Lung (tissue), 12 donors: ENCODE data around the gene ATG10. TPM values are rescaled to one million over a fixed set of nuclear protein-coding genes. Genes with fewer than 3 reads are reported as not detected.

Source experiments
- ATAC-seq: fragments of 200-7000 bp; cut with Tn5 transposase; one replicate; pipeline ENCODE4 v1.9.1; 2020; ENCODE audit warnings: moderate number of reproducible peaks; ENCODE audit not compliant: insufficient read depth, low FRiP score
- DNase-seq, 3 donors: peaks; one replicate each; pipeline ENCODE4 v3.0.0-alpha.2; 2013 to 2017
- H3K27ac ChIP-seq, 2 donors: one replicate each; pipeline ENCODE4 v1.5.1; 2013; ENCODE audit warnings: mild to moderate bottlenecking in 2 of 2, moderate library complexity in 2 of 2, control low read depth in 1 of 2, inconsistent platforms in 1 of 2, low read depth in 1 of 2, low read length in 1 of 2
- H3K27me3 ChIP-seq, 3 donors: one replicate each; pipeline ENCODE4 v1.5.1; 2013; ENCODE audit warnings: low read length in 2 of 3; ENCODE audit not compliant: control insufficient read depth in 3 of 3, insufficient read depth in 3 of 3
- H3K36me3 ChIP-seq, 4 donors: one replicate each; pipeline ENCODE4 v1.5.1; 2013; ENCODE audit warnings: low read length in 4 of 4, mild to moderate bottlenecking in 1 of 4, moderate library complexity in 1 of 4; ENCODE audit not compliant: control insufficient read depth in 4 of 4, insufficient read depth in 4 of 4
- H3K4me1 ChIP-seq, 5 donors: one replicate each; pipeline ENCODE4 v1.5.1; 2013; ENCODE audit warnings: low read length in 5 of 5, mild to moderate bottlenecking in 2 of 5, moderate library complexity in 1 of 5; ENCODE audit not compliant: control insufficient read depth in 5 of 5, insufficient read depth in 5 of 5
- H3K4me3 ChIP-seq: one replicate; pipeline ENCODE4 v1.5.1; 2013; ENCODE audit warnings: mild to moderate bottlenecking, control low read depth, moderate library complexity
- H3K9ac ChIP-seq, 2 donors: one replicate each; pipeline ENCODE4 v1.5.1; 2013; ENCODE audit warnings: low read length in 2 of 2, control low read depth in 1 of 2; ENCODE audit not compliant: insufficient read depth in 1 of 2
- H3K9me3 ChIP-seq, 4 donors: one replicate each; pipeline ENCODE4 v1.5.1; 2013; ENCODE audit warnings: low read length in 3 of 4, mild to moderate bottlenecking in 1 of 4, moderate library complexity in 1 of 4; ENCODE audit not compliant: control insufficient read depth in 4 of 4, insufficient read depth in 3 of 4
- WGBS, 2 donors: extraction: QIAGEN DNeasy Blood & Tissue Kit; methylation state at CpG; one replicate each; pipeline ENCODE4 v1.1.7; 2013; 5-methylcytosine and 5-hydroxymethylcytosine counted together
- polyA plus RNA-seq, 2 donors: library from polyadenylated mRNA; stranded (reverse); fragments of 200-250 nt; gene quantifications; one replicate each; pipeline ENCODE4 v1.2.1, GENCODE V29; 2013
- total RNA-seq, 2 donors: library from RNA; depleted of rRNA in 1 of 2; stranded (reverse); fragments of >200 nt in 1 of 2; gene quantifications; one replicate each; pipeline ENCODE4 v1.2.1, GENCODE V29; 2014 to 2021
- TF ChIP-seq, protein P1 (sequence below): IDR thresholded peaks from 2 replicates; pipeline ENCODE4 v1.5.1; 2012; ENCODE audit warnings: mild to moderate bottlenecking; ENCODE audit errors: control extremely low read depth, extremely low read depth
- donor health status: control.
- donor health status: control.
- donor health status: Bipolar disorder and iron deficiency.
- donor health status: healthy.
- donor health status: DM: yes; HTN: yes; CAD: no.

ATG10 gene
- total and polyA plus RNA-seq, 4 donors: 4.6 to 10.2 (median 5.8) TPM

DNA sequence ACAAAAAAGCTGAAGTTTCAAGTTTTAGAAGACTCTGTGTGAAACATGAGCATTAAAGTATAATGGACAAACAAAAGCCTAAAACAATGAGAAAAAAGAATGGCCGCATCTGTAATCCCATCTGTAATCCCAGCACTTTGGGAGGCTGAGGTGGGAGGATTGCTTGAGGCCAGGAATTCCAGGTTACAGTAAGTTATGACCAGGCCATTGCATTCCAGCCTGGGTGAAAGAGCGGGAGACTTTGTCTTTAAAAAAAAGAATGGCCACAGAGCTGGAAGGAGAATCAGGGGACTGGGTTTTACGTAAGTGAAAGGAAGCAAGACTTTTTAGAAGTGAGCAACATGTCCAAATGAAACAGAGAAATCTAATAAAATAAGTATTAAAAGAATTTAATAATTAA is 2.6 kb upstream of the ATG10 start:
- Histone ChIP-seq H3K9ac (no peak overlapping the region), H3K4me1 (peaks cover 0 to 11% (median 3%) of the 10 kb centered on the region in 5 donors), H3K27me3 (no peaks in the 10 kb centered on the region), H3K4me3 (no peak overlapping the region), H3K9me3 (no peaks in the 10 kb centered on the region), H3K36me3 (no peaks in the 10 kb centered on the region), H3K27ac (no peak overlapping the region)
- ATAC-seq (no peak), DNase-seq (no peak)
- WGBS, 2 donors: 84 to 97% methylated on average over 3 of the region's 3 CpGs
- TF ChIP-seq, protein P1, sequence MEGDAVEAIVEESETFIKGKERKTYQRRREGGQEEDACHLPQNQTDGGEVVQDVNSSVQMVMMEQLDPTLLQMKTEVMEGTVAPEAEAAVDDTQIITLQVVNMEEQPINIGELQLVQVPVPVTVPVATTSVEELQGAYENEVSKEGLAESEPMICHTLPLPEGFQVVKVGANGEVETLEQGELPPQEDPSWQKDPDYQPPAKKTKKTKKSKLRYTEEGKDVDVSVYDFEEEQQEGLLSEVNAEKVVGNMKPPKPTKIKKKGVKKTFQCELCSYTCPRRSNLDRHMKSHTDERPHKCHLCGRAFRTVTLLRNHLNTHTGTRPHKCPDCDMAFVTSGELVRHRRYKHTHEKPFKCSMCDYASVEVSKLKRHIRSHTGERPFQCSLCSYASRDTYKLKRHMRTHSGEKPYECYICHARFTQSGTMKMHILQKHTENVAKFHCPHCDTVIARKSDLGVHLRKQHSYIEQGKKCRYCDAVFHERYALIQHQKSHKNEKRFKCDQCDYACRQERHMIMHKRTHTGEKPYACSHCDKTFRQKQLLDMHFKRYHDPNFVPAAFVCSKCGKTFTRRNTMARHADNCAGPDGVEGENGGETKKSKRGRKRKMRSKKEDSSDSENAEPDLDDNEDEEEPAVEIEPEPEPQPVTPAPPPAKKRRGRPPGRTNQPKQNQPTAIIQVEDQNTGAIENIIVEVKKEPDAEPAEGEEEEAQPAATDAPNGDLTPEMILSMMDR: no peak

- H3K4me3 ChIP-seq: no peak overlapping the region
Observed at GRCh38 chr5:81969912-81970311, 1.9 kb upstream of the ATG10 start.

DNA sequence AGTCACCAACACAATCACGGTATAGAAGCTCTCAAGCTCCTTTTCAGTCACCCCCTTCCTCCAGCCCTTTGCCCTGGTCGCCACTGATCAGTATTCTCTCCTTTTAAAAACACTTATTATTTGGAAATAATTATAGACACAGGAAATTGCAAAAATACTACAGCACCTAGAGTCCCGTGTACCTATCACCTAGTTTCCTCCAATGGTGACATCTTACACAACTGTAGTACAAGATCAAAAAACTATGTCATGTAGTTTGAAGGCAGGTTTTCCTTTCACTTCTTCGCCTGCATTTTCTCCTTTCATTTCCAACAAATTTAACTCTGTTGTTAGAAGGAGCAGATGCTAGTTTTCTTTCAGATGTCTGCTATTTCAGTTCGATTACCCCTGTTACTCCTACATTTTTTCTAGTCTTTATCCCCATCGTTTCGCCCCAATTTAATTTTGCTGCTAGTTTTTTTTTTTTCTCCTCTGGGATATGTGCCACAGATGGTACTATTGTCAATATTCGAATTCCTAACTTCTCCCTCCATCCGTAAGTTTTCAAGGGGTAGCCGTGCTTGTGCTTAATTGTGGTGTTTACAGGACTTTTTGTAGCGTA is 612 bp upstream of the ATG10 start:
- peaks cover 0 to 11% (median 3%) of the 10 kb centered on the region in 5 donors for H3K4me1 ChIP-seq
- DNase-seq: peak in 2 of 3 donors; percentile 17 to 67
- peak overlapping the region; percentile 99 for H3K9ac ChIP-seq
- no peaks in the 10 kb centered on the region for H3K27me3 ChIP-seq
- 0 to 1% methylated on average over 11 of the region's 11 CpGs for WGBS, 2 donors
- H3K9me3 ChIP-seq: no peaks in the 10 kb centered on the region
- no peaks in the 10 kb centered on the region for H3K36me3 ChIP-seq
- TF ChIP-seq, protein P1: no peak
- H3K27ac ChIP-seq: peak overlapping the region; percentile 96 to 100
- ATAC-seq: no peak
- peak overlapping the region; percentile 74 for H3K4me3 ChIP-seq

More at GRCh38 chr5:81969912-81970311, 1.9 kb upstream of the ATG10 start:
- TF ChIP-seq, protein P1: no peak
- Histone ChIP-seq H3K9ac (no peak overlapping the region), H3K9me3 (no peaks in the 10 kb centered on the region), H3K4me1 (peaks cover 0 to 11% (median 3%) of the 10 kb centered on the region in 5 donors), H3K27me3 (no peaks in the 10 kb centered on the region), H3K36me3 (no peaks in the 10 kb centered on the region), H3K27ac (no peak overlapping the region)
- ATAC-seq (no peak), DNase-seq (no peak)
- WGBS, 2 donors: 96% methylated on average over 2 of the region's 2 CpGs

- H3K4me3 ChIP-seq: peak overlapping the region; percentile 74
- ATAC-seq: no peak
- no peaks in the 10 kb centered on the region for H3K27me3 ChIP-seq
- H3K36me3 ChIP-seq: peaks cover 0 to 11% (median 2%) of the 10 kb centered on the region in 4 donors
- no peak for DNase-seq
- 0% methylated on average over 9 of the region's 9 CpGs for WGBS, 2 donors
- TF ChIP-seq, protein P1: no peak
- H3K4me1 ChIP-seq: peaks cover 0 to 11% (median 3%) of the 10 kb centered on the region in 5 donors
- H3K27ac ChIP-seq: peak overlapping the region; percentile 96 to 100
- no peaks in the 10 kb centered on the region for H3K9me3 ChIP-seq
- H3K9ac ChIP-seq: peak overlapping the region; percentile 92 to 99
Observed at GRCh38 chr5:81972492-81972783, 615 bp downstream of the ATG10 start.
